Endothelial cell of umbilical vein (primary cell): ENCODE measurements around the gene NEUROG1. TPM values are rescaled to one million over a fixed set of nuclear protein-coding genes. Genes with fewer than 3 reads are reported as not detected.

Experiments
- BruUV-seq: library from RNA; stranded (reverse); fragments of 400-500 nt; replicated peaks from 2 replicates; lab custom pipeline; 2021; lab: Mats Ljungman, UMichigan
- CTCF ChIA-PET: fragments of 300-600, 350-600 bp; sonication (Branson Sonifier 250); formaldehyde crosslinking; loops from one replicate; lab custom pipeline; 2021; ENCODE audit warnings: antibody characterized with exemption, inconsistent platforms; lab: Charles Lee
- POLR2A ChIA-PET: fragments of 300-600, 350-600 bp; sonication (Branson Sonifier 250); formaldehyde crosslinking; loops from one replicate; lab custom pipeline; 2021; ENCODE audit warnings: antibody characterized with exemption, inconsistent platforms; lab: Charles Lee
- DNase-seq: peaks from one replicate; pipeline ENCODE4 v3.0.0-alpha.2; 2011; ENCODE audit warnings: low read depth, low spot score
- FAIRE-seq: peaks from 2 replicates; lab custom pipeline; 2011; peaks lifted over from hg19 to GRCh38; lab: Jason Lieb, UNC
- H2AFZ ChIP-seq: 2 replicates; pipeline ENCODE4 v1.6.0; 2012; ENCODE audit warnings: low read depth, low read length, control low read depth, inconsistent platforms
- H3K27ac ChIP-seq: 2 replicates; pipeline ENCODE4 v1.5.1; 2011; ENCODE audit warnings: low read depth, mild to moderate bottlenecking, control low read depth, low read length, moderate library complexity; ENCODE audit not compliant: insufficient read depth
- H3K27me3 ChIP-seq, 2 experiments: 2 replicates each; pipeline versions ENCODE4 v1.6.0 to v1.6.1; 2011; ENCODE audit warnings: low read length in 2 of 2, mixed read lengths in 1 of 2; ENCODE audit not compliant: control insufficient read depth in 2 of 2, insufficient read depth in 2 of 2
- H3K36me3 ChIP-seq, 2 experiments: 2 replicates in 1 of 2; 3 replicates in 1 of 2; pipeline ENCODE4 v1.5.1; 2011; ENCODE audit warnings: low read length in 2 of 2, mild to moderate bottlenecking in 1 of 2, moderate library complexity in 1 of 2; ENCODE audit not compliant: control insufficient read depth in 2 of 2, insufficient read depth in 2 of 2; ENCODE audit errors: extremely low read depth in 1 of 2
- H3K4me1 ChIP-seq: 3 replicates; pipeline ENCODE4 v1.5.1; 2011; ENCODE audit warnings: mild to moderate bottlenecking, low read length; ENCODE audit not compliant: control insufficient read depth, insufficient read depth; ENCODE audit errors: extremely low read depth
- H3K4me2 ChIP-seq: 2 replicates; pipeline ENCODE4 v1.6.1; 2011; ENCODE audit warnings: low read length, control low read depth, mixed read lengths; ENCODE audit not compliant: insufficient read depth
- H3K4me3 ChIP-seq, 3 experiments: fragments of 200-600 bp in 1 of 3; sonication (generic), shearing (Covaris generic) in 1 of 3; replicated peaks in 1 of 3; 2 replicates each; pipeline ENCODE4 v1.5.1; 2011 to 2016; ENCODE audit warnings: control low read depth in 3 of 3, low read length in 3 of 3, mild to moderate bottlenecking in 2 of 3, inconsistent platforms in 1 of 3, low read depth in 1 of 3, moderate library complexity in 1 of 3; ENCODE audit not compliant: insufficient read depth in 1 of 3
- H3K79me2 ChIP-seq: 2 replicates; pipeline ENCODE4 v1.6.0; 2012; ENCODE audit warnings: low read length, inconsistent platforms; ENCODE audit not compliant: control insufficient read depth, insufficient read depth
- H3K9ac ChIP-seq: replicated peaks from 2 replicates; pipeline ENCODE3; 2011; ENCODE audit warnings: low read length, control low read depth; ENCODE audit not compliant: insufficient read depth; ENCODE audit errors: extremely low read depth
- H3K9me1 ChIP-seq: replicated peaks from 3 replicates; pipeline ENCODE4 v1.6.0; 2011; ENCODE audit warnings: mild to moderate bottlenecking, low read length; ENCODE audit not compliant: control insufficient read depth, insufficient read depth; ENCODE audit errors: extremely low read depth
- H3K9me3 ChIP-seq: replicated peaks from 2 replicates; pipeline ENCODE4 v1.5.1; 2012; ENCODE audit warnings: low read length, inconsistent platforms; ENCODE audit not compliant: control insufficient read depth, insufficient read depth
- H4K20me1 ChIP-seq: replicated peaks from 2 replicates; pipeline ENCODE3; 2011; ENCODE audit warnings: mild to moderate bottlenecking, low read length; ENCODE audit not compliant: control insufficient read depth, insufficient read depth; ENCODE audit errors: extremely low read depth
- CTCF ChIP-seq, 2 donors: IDR thresholded peaks; 1 replicate in 1 of 2; 2 replicates in 1 of 2; pipeline ENCODE4 v1.5.1; 2011; ENCODE audit warnings: low read length in 2 of 2, mild to moderate bottlenecking in 2 of 2, moderate library complexity in 2 of 2, control low read depth in 1 of 2, inconsistent platforms in 1 of 2, low read depth in 1 of 2; ENCODE audit not compliant: insufficient read depth in 1 of 2; ENCODE audit errors: extremely low read depth in 1 of 2
- EZH2 ChIP-seq: IDR thresholded peaks from 2 replicates; pipeline ENCODE4 v1.6.1; 2012; ENCODE audit warnings: borderline replicate concordance, low read depth, mild to moderate bottlenecking, moderate library complexity, low read length, inconsistent platforms; ENCODE audit not compliant: severe bottlenecking
- FOS ChIP-seq: IDR thresholded peaks from 2 replicates; pipeline ENCODE4 v1.6.1; 2011; ENCODE audit warnings: mild to moderate bottlenecking, low read length, moderate library complexity, borderline replicate concordance; ENCODE audit not compliant: insufficient read depth
- GATA2 ChIP-seq: IDR thresholded peaks from 2 replicates; pipeline ENCODE4 v1.7.0; 2011; ENCODE audit warnings: low read depth, mild to moderate bottlenecking, moderate library complexity, mixed read lengths, low read length; ENCODE audit not compliant: insufficient read length, insufficient read depth
- JUN ChIP-seq: IDR thresholded peaks from 2 replicates; pipeline ENCODE4 v1.6.1; 2011; ENCODE audit warnings: borderline replicate concordance, low read depth; ENCODE audit not compliant: insufficient read length, insufficient read depth
- MAX ChIP-seq: IDR thresholded peaks from 2 replicates; pipeline ENCODE4 v1.6.1; 2011; ENCODE audit not compliant: insufficient read depth, insufficient read length
- MYC ChIP-seq: IDR thresholded peaks from one replicate; pipeline ENCODE4 v1.6.1; 2011; ENCODE audit warnings: mild to moderate bottlenecking, low read depth, low read length
- POLR2A ChIP-seq: IDR thresholded peaks from 2 replicates; pipeline ENCODE4 v1.6.1; 2012; ENCODE audit warnings: low read depth, mild to moderate bottlenecking, control low read depth, low read length
- POLR2AphosphoS5 ChIP-seq: IDR thresholded peaks from 2 replicates; pipeline ENCODE4 v1.6.1; 2012; ENCODE audit warnings: low read depth, mild to moderate bottlenecking, control low read depth, low read length, moderate library complexity; ENCODE audit not compliant: insufficient read depth
- dilution Hi-C: fragments of 300-500 bp; cut with MboI; formaldehyde crosslinking; loops from one replicate; pipeline ENCODE4 v1.15.0; 2019; ENCODE audit warnings: low sequenced_read_pairs; ENCODE audit not compliant: extremely low pct_ligation_motif_present
- intact Hi-C: fragments of 100-400 bp; cut with micrococcal nuclease; formaldehyde crosslinking; loops from one replicate; pipeline ENCODE4 v1.10.0; 2022
- polyA plus RNA-seq, 4 experiments: library from polyadenylated mRNA; depleted of rRNA in 3 of 4; stranded (reverse) in 3 of 4; unstranded in 1 of 4; fragments of >200 nt; gene quantifications; 2 replicates each; pipeline versions ENCODE4 v1.2.1 to v1.2.3, GENCODE V29; 2011 to 2012; ENCODE audit warnings: missing spikeins in 1 of 4
- total RNA-seq: library from RNA; stranded (reverse); gene quantifications from 2 replicates; pipeline ENCODE4 v1.2.3, GENCODE V29; 2021

The NEUROG1 gene
- total and polyA plus RNA-seq, 2 donors (not counting 3 experiments of a cell fraction or from before 2014, with no cell fraction given): not detected

GRCh38 chr5:135565725-135566421, 30.1 kb upstream of the NEUROG1 start:
- H3K4me3 ChIP-seq: no peak overlapping the region
- no peaks in the 10 kb centered on the region for H3K4me1 ChIP-seq
- BruUV-seq: no TSS peak
- no peaks in the 10 kb centered on the region for H3K36me3 ChIP-seq
- FAIRE-seq (peak; percentile 84), DNase-seq (peak; percentile 54)
- H3K9me3 ChIP-seq: no peaks in the 10 kb centered on the region
- POLR2A ChIA-PET: no interaction called here
- no peaks in the 10 kb centered on the region for H3K9me1 ChIP-seq
- no peaks in the 10 kb centered on the region for H4K20me1 ChIP-seq
- no peaks in the 10 kb centered on the region for H3K79me2 ChIP-seq
- no peak overlapping the region for H3K27ac ChIP-seq
- dilution Hi-C loops (loop anchor here (25.0 kb wide), 1 partner anchor 104 kb away; the partner anchor contains the start of gene TIFAB), intact Hi-C loops (loop anchor here (1.0 kb wide), 3 partner anchors 100 to 109 kb away; no protein-coding TSS in a partner anchor)
- H3K9ac ChIP-seq: no peak overlapping the region
- TF ChIP-seq FOS (no peak), CTCF (IDR thresholded peaks at IDR 0.05; ENCODE audit: extremely low read depth in 1 of 2, insufficient read depth in 1 of 2, low read depth in 1 of 2, low read length in 2 of 2) (peak; percentile 90 to 93)
- peaks cover 8 to 10% of the 10 kb centered on the region in 2 experiments for H3K27me3 ChIP-seq
- no peak overlapping the region for H3K4me2 ChIP-seq
- CTCF ChIA-PET: interaction anchor here (0.6 to 14.3 kb wide), 46 partner anchors 8 to 503 kb away, joined by 3 to 664 read pairs (median 4); partner anchors contain the start of genes CXCL14 and TIFAB
- H2AFZ ChIP-seq: no peak overlapping the region

GRCh38 chr5:135565266-135565665, 29.5 kb upstream of the NEUROG1 start:
- POLR2A ChIA-PET: no interaction called here
- H3K4me2 ChIP-seq: no peak overlapping the region

More at GRCh38 chr5:135565266-135565665, 29.5 kb upstream of the NEUROG1 start:
- Histone ChIP-seq H3K9me1 (no peaks in the 10 kb centered on the region), H3K27ac (no peak overlapping the region), H3K36me3 (no peaks in the 10 kb centered on the region), H3K9ac (no peak overlapping the region), H3K27me3 (peaks cover 8 to 10% of the 10 kb centered on the region in 2 experiments), H3K4me3 (no peak overlapping the region), H3K9me3 (no peaks in the 10 kb centered on the region), H2AFZ (no peak overlapping the region), H4K20me1 (no peaks in the 10 kb centered on the region), H3K79me2 (no peaks in the 10 kb centered on the region), H3K4me1 (no peaks in the 10 kb centered on the region)
- dilution Hi-C loops: loop anchor here (25.0 kb wide), 1 partner anchor 103 kb away; the partner anchor contains the start of gene TIFAB
- DNase-seq: no peak
- FAIRE-seq: no peak
- CTCF ChIA-PET: interaction anchor here (0.9 to 14.3 kb wide), 19 partner anchors 9 to 352 kb away, joined by 3 to 664 read pairs (median 4); partner anchors contain the start of gene CXCL14
- TF ChIP-seq MAX (no peak), CTCF (IDR thresholded peaks at IDR 0.05; ENCODE audit: extremely low read depth in 1 of 2, insufficient read depth in 1 of 2, low read depth in 1 of 2, low read length in 2 of 2) (no peak), MYC (no peak), GATA2 (no peak), JUN (no peak), FOS (no peak), POLR2AphosphoS5 (no peak), EZH2 (no peak), POLR2A (no peak)
- BruUV-seq: no TSS peak
- intact Hi-C loops: no loop called here
